ENCODE measurements around the gene DXO.
"Not testable (repeated sequence)": the region's sequence is repeated elsewhere in the genome, so short reads cannot be mapped to it uniquely, and the experiment has no call there.

The DXO gene

DNA sequence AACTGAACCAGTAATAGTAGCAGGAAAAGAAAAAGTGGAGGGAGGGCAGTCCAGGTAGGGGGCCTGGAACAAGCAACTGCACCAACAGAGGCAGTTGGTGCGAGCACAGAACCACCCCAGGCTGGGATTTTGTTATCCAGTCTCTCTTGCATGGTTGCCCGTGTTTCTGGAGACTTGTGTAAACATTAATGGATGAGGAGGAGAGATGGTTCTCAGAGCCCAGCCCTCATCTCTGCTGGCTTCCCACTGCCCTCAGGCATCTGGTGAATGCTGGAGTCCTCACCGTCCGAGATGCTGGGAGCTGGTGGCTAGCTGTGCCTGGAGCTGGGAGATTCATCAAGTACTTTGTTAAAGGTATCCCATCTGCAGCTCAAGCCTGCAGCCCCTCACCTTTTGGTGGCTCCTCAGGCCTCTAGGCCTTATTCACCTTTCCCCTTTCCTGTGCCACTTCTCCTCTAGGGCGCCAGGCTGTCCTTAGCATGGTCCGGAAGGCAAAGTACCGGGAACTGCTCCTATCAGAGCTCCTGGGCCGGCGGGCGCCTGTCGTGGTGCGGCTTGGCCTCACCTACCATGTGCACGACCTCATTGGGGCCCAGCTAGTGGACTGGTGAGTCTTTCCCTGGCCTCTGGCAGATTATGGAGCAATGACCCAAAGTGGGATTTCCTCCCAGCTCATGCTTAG, 8.4 kb upstream of the DXO start:
- not testable (repeated sequence) for DNase-seq (ENCODE audit: low read depth in 2 of 2)

DNA sequence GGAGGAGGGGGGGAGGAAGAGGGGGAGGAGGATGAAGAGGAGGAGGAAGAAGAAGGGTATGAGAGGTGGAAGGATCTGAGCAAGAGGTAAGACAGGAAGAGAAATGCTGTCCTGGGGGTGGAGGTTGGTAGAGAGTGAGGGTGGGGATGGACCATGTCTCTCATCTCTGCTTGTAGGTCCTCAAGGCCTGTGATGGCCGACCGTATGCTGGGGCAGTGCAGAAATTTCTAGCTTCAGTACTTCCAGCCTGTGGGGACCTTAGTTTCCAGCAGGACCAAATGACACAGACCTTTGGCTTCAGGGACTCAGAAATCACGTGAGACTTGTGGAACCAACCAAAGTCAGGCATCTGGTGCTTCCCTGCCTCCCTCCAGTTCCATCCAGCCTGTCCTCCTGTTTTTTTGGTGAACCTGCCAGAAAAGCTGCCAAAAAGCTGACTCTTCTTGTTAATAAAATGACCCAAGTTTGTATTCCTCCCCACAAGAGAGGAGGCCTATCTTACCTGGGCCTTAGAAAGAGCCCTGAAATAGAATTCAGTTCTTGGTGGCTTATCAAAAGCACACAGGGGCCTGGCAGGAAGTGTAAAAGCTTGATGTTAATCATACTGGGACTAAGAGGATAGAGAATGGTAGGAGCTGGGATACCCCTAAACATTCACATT, 7.4 kb upstream of the DXO start:
- no peak for DNase-seq (ENCODE audit: low read depth in 2 of 2)

DNA sequence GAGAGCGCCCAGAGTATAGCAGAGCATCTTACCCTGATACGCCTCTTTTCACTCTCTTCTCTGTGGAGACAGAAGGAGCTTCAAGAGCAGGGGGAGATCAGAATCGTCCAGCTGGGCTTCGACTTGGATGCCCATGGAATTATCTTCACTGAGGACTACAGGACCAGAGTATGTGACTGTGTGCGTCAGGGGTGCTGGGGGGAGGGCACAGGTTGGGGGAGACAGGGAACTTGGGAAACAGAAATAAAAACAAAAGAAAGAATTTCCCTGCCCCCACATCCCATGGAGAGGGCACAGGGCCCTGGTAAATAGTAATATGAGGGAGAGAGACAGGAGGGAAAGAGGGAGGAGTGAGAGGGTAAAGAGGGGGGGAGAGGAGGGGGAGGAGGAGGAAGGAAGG, 6.9 kb upstream of the DXO start:
- DNase-seq (ENCODE audit: low read depth in 2 of 2), result no peak

DNA sequence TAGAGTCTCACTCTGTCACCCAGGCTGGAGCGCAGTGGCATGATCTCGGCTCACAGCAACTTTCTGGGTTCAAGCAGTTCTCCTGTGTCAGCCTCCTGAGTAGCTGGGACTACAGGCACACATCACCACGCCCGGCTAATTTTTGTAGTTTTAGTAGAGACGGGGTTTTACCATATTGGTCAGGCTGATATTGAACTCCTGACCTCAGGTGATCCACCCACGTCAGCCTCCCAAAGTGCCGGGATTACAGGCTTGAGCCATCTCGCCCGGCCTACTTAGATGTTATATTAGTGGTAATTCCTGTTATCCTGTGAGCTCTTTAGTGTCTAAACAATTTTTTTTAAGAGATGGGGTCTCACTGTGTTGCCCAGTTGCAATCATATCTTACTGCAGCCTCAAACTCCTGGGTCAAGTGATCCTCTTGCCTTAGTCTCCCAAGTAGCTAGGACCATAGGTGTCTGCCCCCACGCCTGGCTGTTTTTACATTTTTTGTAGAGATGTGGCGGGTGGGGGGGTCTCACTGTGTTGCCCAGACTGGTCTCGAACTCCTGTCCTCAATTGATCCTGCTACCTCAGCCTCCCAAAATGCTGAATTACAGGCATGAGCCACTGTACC, 6.0 kb upstream of the DXO start:
- no peak for DNase-seq (ENCODE audit: low read depth in 2 of 2)

DNA sequence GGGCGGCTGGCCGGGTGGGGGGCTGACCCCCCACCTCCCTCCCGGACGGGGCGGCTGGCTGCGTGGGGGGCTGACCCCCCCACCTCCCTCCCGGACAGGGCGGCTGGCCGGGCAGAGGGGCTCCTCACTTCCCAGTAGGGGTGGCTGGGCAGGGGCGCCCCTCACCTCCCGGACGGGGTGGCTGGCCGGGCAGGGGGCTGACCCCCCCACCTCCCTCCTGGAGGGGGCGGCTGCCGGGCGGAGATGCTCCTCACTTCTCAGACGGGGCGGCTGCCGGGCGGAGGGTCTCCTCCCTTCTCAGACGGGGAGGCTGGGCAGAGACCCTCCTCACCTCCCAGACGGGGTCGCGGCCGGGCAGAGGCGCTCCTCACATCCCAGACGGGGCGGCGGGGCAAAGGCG, 4.1 kb upstream of the DXO start:
- DNase-seq (ENCODE audit: low read depth in 2 of 2), result not testable (repeated sequence)

DNA sequence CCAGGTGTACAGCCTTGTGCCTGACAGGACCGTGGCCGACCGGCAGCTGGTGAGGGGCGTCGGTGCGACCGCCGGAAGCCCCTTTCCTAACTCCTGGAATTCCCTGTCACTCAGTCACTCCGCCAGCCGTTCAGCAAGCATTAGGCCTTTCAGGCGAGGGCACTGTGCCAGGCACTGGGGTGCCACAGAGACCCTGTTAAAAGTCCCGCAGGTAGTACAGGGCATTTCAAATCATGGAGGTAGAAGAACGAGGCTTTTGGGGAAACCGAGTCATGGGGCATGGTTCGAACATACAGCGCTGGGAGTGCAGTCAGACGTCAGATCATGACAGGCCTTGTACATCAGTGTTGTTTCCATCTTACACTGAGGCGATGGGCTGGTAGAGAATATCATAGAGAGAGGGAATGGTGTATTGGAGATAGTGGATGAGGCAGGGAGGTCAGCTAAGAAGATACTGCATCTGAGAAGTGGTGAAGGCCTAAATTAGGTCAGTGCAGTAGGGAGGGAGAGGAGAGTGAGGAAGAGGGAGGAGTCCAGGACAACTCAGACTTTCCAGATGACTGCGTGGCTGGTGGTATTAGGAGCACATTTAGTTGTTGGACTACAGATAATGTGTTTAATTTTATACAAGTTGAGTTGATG, 892 bp upstream of the DXO start:
- DNase-seq (ENCODE audit: low read depth in 2 of 2), result no peak

DNA sequence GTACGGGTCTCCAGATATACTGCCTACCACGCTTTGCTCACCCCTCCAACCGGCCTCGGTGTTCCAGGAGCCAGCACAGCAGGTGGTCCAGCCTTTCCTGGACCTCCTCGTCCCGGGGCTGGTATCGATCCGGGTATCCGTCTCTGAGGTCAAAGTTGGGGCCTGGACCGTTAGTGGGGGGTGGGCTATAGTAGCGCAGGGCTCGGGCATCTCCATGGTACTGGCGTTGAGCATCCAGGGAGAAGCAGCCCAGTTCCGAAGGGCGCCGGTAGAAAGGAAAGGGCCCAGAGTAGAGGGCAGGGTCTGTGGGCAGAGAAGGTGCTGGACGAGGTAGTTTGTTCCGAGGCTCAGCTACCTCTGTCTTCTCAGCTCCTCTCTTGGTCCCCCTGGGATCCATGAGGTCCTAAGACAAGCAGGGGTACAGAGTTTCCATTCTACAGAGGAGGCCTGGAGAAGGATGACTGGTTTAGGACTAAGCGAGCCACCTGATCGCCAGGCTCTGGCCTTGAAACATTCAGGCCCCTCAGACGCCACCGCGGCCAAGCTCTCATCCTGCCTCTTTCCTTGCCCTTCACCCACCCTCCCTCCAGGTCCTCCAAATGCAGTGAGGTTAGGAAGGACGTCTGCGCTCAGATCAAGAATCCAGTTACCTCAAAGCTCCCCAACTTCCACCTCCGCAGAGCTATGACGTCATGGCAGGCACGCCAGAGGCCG, 502 bp downstream of the DXO start:
- no peak for DNase-seq (ENCODE audit: low read depth in 2 of 2)

DNA sequence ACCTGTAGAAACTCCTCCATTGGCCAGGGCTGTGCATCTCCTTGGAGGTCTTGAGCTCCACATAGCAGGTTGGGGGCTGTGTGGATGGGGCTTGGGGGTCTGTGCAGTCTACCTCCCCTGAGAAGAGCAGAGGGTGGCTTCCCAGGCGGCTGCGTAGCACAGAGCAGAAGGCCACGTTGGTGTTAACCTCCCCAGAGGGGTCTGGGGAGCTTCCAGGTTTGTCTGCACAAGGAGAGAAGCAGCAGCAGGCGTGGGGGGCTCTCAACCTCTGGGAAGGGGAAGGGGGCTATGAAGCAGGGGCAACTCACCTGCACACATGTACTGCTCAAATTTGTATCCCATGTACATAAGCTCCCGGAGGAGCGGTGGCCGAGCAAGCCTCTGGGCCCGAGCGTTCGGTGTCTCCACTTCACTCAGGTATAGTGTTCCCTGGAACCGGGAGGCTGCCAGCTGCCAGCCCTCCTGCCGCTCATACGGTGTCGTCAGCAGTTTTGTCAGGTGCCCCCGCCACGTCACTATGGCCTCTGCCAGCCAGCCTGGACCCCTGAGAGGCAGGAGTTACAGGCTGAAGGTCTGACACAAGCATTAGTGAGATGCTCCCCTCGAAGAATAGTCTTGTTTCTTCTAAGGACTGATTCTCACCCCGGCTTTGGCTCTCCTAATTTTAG, 1.2 kb downstream of the DXO start:
- DNase-seq (ENCODE audit: low read depth in 2 of 2), result no peak

DNA sequence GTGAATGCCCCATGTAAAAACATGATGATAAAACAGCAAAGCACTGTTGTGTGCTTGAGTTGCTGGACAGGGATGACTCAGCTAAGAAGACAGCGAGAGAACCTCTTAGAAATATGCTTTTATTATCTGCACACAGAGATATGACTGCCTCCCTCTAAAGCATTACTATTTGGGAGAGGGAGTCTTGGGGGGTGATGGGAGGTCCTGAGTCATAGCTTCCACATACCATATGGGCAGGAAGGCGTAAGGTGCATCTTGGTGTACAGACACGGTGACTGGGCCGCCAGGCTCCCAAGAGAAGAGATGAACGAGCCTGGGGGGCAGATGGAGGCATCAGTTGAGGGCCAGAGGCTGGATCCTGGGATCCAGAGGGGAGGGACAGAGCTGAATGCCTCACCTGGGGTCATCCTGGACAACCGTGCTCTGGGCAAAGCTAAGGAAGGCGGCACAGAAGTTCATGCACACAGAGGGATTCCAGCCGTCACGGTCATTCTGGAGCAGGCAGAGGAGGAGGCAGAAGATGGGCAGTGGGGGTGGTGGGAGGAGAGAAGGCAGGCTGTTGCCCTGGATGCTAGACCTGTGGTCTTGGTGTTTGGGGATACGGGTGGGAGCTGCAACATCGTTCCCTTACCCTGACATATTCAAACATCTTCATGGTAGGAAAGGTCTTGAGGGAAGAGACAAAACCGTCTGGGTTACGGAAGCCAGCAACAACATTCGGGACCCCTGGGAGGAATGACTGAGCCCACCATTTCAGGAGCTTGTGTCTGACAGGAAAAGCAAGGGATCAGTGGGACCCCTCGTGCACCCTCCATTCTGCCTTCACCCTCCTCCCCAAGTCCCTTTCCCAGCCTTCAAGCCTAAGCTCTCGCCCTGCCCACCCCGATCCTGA, 2.0 kb downstream of the DXO start:
- DNase-seq (ENCODE audit: low read depth in 2 of 2), result no peak

DNA sequence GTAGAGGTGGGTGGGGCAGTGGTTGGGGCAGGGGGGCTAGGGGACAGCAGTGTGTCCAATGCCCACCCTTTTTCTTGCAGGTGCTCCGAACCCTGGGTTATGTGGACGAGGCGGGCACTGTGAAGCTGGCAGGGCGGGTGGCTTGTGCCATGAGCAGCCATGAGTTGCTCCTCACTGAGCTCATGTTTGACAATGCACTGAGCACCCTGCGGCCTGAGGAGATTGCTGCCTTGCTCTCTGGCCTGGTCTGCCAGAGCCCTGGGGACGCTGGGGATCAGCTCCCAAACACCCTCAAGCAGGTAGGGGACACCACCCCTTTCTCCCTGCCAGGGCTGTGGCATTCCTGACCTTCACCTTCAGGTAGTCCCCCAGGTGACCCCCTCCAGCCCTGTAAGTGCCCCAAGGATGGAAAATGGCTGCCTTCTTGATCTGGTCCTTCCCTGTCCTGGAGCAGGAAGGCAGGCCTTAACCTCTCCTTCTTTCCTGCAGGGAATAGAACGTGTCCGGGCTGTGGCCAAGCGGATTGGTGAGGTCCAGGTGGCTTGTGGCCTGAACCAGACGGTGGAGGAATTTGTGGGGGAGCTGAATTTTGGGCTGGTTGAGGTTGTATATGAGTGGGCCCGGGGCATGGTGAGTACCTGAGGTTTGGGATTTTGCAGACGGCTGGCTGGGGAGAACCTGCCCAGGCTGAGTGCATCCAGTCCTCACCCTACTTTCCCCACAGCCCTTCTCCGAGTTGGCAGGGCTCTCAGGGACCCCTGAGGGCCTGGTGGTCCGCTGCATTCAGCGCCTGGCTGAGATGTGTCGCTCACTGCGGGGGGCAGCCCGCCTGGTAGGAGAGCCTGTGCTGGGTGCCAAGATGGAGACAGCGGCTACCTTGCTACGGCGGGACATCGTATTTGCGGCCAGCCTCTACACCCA, 2.9 kb downstream of the DXO start:
- DNase-seq (ENCODE audit: low read depth in 2 of 2), result no peak

DNA sequence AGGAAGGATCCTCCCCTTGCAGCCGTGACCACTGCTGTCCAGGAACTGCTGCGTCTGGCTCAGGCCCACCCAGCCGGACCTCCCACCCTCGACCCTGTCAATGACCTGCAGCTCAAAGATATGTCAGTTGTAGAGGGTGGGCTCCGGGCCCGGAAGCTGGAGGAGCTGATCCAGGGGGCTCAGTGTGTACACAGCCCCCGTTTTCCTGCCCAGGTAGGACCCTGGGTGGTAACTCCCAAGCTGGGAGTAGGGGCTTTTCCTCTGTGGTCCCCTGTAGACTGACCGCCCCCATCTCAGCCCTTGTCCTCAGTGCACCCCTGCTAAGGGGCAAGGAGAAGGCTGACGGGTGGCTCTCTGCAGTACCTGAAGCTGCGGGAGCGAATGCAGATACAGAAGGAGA, 3.6 kb downstream of the DXO start:
- DNase-seq (ENCODE audit: low read depth in 2 of 2), result no peak

DNA sequence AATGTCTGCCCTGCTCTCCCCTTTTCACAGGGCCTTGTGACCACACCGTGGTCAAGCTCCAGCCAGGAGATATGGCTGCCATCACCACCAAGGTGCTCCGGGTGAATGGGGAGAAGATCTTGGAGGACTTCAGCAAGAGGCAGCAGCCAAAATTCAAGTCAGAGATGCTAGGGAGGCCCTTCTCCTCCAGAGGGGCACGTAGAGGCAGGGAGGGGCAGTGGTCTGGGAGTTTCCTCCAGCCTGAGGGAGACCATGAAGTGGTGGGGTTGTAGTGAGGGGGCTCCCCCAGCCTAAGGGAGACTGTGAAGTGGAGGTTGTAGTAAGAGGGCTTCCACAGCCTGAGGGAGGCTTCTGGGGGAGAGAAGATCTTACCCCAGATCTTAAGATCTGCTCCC, 4.0 kb downstream of the DXO start:
- DNase-seq (ENCODE audit: low read depth in 2 of 2), result no peak

DNA sequence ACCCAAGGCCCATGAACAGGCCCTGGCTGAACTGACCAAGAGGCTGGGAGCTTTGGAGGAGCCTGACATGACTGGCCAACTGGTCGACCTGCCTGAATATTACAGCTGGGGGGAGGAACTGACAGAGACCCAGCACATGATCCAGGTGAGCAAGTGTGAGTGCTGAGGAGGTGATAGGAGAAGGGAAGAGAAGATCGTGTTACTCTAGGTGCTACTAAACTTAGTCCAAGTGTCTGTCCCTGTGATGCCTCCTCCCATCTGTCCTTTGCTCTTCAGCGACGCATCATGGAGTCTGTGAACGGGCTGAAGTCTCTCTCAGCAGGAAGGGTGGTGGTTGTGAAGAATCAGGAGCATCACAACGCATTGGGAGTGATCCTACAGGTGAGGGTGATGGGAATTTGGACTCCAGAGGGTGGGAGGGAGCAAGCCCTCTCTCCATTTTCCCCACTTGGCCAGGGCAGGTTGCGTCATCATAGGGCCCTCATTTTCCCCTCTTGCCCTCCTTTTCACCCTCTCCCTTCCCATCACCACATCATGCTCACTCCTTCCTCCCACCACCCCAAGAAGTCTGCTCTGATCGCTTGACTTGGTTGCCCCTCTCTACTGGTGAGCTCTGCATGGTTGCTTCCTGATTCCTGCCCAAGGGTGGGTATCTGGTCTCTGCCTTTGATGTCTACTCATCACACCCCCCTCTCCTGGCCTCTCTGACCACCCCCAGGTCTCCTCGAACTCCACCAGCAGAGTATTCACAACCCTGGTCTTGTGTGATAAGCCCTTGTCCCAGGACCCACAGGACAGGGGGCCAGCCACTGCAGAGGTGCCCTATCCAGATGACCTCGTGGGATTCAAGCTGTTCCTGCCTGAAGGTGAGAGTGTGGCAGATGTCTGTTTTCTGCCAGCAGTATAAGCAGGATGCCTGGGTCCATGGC, 4.7 kb downstream of the DXO start:
- DNase-seq (ENCODE audit: low read depth in 2 of 2), result no peak

DNA sequence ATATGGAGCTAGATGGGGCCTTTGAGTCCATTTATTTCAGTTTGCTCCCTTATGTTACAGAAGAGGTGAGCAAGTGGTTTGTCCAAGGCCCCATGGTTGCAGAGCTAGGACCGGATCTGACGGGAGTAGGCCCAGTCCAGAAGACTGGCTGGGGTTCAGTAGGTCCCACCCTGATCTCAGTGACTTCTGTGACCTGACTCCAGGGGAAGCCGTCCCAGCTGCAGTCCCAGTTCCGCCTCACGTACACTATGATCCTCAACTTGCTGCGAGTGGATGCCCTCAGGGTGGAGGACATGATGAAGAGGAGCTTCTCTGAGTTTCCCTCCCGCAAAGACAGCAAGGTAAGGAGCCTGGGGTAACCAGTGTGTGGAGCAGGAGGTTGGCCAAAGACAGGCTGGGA, 5.4 kb downstream of the DXO start:
- DNase-seq (ENCODE audit: low read depth in 2 of 2), result no peak

DNA sequence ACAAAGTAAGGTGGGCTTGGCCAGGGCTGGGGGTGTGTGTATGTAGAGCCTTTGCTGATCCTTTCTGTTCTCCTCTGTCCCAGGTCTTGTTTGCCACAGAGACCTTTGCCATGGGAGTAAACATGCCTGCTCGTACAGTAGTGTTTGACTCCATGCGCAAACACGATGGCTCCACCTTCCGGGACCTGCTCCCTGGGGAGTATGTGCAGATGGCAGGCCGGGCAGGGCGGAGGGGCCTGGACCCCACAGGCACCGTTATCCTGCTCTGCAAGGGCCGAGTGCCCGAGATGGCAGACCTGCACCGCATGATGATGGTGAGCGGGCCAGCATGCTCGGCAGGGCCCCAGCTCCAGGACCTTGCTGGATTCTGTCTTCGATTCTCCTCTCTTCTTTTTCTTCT, 6.2 kb downstream of the DXO start:
- no peak for DNase-seq (ENCODE audit: low read depth in 2 of 2)

DNA sequence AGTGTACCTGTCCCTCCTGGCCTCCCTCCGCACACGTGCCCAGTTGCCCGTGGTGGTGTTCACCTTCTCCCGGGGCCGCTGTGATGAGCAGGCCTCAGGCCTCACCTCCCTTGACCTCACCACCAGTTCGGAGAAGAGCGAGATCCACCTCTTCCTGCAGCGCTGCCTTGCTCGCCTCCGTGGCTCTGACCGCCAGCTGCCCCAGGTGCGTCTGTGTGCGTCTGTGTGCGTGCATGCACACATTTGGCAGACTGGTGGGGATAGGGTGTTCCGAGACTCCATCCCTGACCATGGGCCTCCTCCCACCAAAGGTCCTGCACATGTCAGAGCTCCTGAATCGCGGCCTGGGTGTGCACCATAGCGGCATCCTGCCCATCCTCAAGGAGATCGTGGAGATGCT, 8.0 kb downstream of the DXO start:
- no peak for DNase-seq (ENCODE audit: low read depth in 2 of 2)

DNA sequence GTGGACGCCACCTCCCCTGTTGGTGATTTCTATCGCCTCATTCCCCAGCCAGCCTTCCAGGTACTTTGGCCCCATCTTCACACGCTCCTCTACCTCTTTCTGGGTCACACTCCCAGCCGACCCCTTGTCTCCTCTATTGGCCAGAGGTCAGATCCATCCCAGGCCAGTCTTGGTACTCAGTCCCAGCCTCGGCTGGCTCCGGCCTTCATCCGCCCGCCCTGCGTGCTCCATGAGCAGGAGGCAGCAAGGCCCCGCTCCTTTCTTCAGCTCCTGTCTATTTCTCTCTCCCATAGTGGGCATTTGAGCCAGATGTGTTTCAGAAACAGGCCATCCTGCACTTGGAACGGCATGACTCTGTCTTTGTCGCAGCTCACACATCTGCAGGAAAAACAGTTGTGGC, 10.3 kb downstream of the DXO start:
- DNase-seq (ENCODE audit: low read depth in 2 of 2), result no peak
